ENCODE data around the gene U2AF2. TPM values are rescaled to one million over a fixed set of nuclear protein-coding genes. Genes with fewer than 3 reads are reported as not detected.

The U2AF2 gene
- polyA plus RNA-seq, 1 donor from 2014 or later, result 129 TPM

- no peaks in the 10 kb centered on the region for H3K9me3 ChIP-seq (ENCODE audit: low read length)
- no peak overlapping the region for H2AFZ ChIP-seq (ENCODE audit: low read depth, low read length)
- H3K4me3 ChIP-seq (ENCODE audit: low read length), result no peak overlapping the region
- H3K9ac ChIP-seq (ENCODE audit: low read length), result no peak overlapping the region
- H3K9me2 ChIP-seq (ENCODE audit: insufficient read depth, low read length), result no peaks in the 10 kb centered on the region
- no peak overlapping the region for H3K27ac ChIP-seq (ENCODE audit: low read length)
- no peak for TF ChIP-seq SMC3 (conservative IDR thresholded peaks at IDR 0.05; ENCODE audit: poor library complexity)
- TF ChIP-seq EZH2 (IDR thresholded peaks at IDR 0.05; ENCODE audit: borderline replicate concordance, insufficient read depth, low read length, poor library complexity, severe bottlenecking), result no peak
- TF ChIP-seq TAF1 (IDR thresholded peaks at IDR 0.05; ENCODE audit: low read depth), result no peak
- TF ChIP-seq REST (IDR thresholded peaks at IDR 0.05; ENCODE audit: borderline replicate concordance), result no peak
- TF ChIP-seq MXI1 (conservative IDR thresholded peaks at IDR 0.05; ENCODE audit: poor library complexity, severe bottlenecking), result no peak
- no peaks in the 10 kb centered on the region for H3F3A ChIP-seq (ENCODE audit: insufficient read depth, low read length, poor library complexity, severe bottlenecking)
- H3K36me3 ChIP-seq (ENCODE audit: insufficient read depth, low read length), result peaks cover 8% of the 10 kb centered on the region
- no peaks in the 10 kb centered on the region for H4K20me1 ChIP-seq (ENCODE audit: insufficient read depth)
- no peaks in the 10 kb centered on the region for H3K27me3 ChIP-seq (ENCODE audit: insufficient read depth, low read depth, low read length)
- peaks cover 53% of the 10 kb centered on the region for H3K79me2 ChIP-seq (replicated peaks; ENCODE audit: insufficient read depth, low read length)
- H3K4me2 ChIP-seq (ENCODE audit: low read length), result no peak overlapping the region
Measured at GRCh38 chr19:55678121-55678671, 23.4 kb downstream of the U2AF2 start.

- Histone ChIP-seq H3K9ac (ENCODE audit: low read length) (no peak overlapping the region), H3F3A (ENCODE audit: insufficient read depth, low read length, poor library complexity, severe bottlenecking) (no peaks in the 10 kb centered on the region), H3K4me2 (ENCODE audit: low read length) (no peak overlapping the region), H3K27me3 (ENCODE audit: insufficient read depth, low read depth, low read length) (no peaks in the 10 kb centered on the region), H3K36me3 (ENCODE audit: insufficient read depth, low read length) (peaks cover 8% of the 10 kb centered on the region), H3K9me2 (ENCODE audit: insufficient read depth, low read length) (no peaks in the 10 kb centered on the region), H3K27ac (ENCODE audit: low read length) (no peak overlapping the region), H3K79me2 (replicated peaks; ENCODE audit: insufficient read depth, low read length) (peaks cover 52% of the 10 kb centered on the region), H2AFZ (ENCODE audit: low read depth, low read length) (no peak overlapping the region), H3K9me3 (ENCODE audit: low read length) (no peaks in the 10 kb centered on the region), H4K20me1 (ENCODE audit: insufficient read depth) (no peaks in the 10 kb centered on the region), H3K4me3 (ENCODE audit: low read length) (no peak overlapping the region)
- no peak for TF ChIP-seq SMC3 (conservative IDR thresholded peaks at IDR 0.05; ENCODE audit: poor library complexity)
- no peak for TF ChIP-seq EZH2 (IDR thresholded peaks at IDR 0.05; ENCODE audit: borderline replicate concordance, insufficient read depth, low read length, poor library complexity, severe bottlenecking)
- TF ChIP-seq EP300 (conservative IDR thresholded peaks at IDR 0.05; ENCODE audit: poor library complexity, severe bottlenecking), result no peak
- no peak for TF ChIP-seq POLR2AphosphoS5 (IDR thresholded peaks at IDR 0.05)
- TF ChIP-seq TAF1 (IDR thresholded peaks at IDR 0.05; ENCODE audit: low read depth), result no peak
- no peak for TF ChIP-seq REST (IDR thresholded peaks at IDR 0.05; ENCODE audit: borderline replicate concordance)
- no peak for TF ChIP-seq MXI1 (conservative IDR thresholded peaks at IDR 0.05; ENCODE audit: poor library complexity, severe bottlenecking)
- TF ChIP-seq RAD21 (conservative IDR thresholded peaks at IDR 0.05), result no peak
- TF ChIP-seq CTCF (IDR thresholded peaks at IDR 0.05; ENCODE audit: poor library complexity, severe bottlenecking), result no peak
Measured at GRCh38 chr19:55679343-55680257, 24.8 kb downstream of the U2AF2 start.

All from neural cell (in vitro differentiated cells).